ENCODE measurements around the gene RARRES1. TPM values are rescaled to one million over a fixed set of nuclear protein-coding genes. Genes with fewer than 3 reads are reported as not detected.

RARRES1 gene
- total RNA-seq, 1 experiment from 2014 or later: 0.81 TPM

- H3K27ac ChIP-seq (ENCODE audit: insufficient read length, low read depth, low read length): no peak overlapping the region
- no peak overlapping the region for H3K23ac ChIP-seq (ENCODE audit: insufficient read length, low read depth, low read length)
- no peak overlapping the region for H3K56ac ChIP-seq (ENCODE audit: insufficient read length, low read depth, low read length)
- Mint-ChIP-seq H3K4me1 (peaks cover 0 to 15% of the 10 kb centered on the region in 2 experiments; a peak in 3 of 4 replicates), H3K4me3 (no peak overlapping the region), H3K27me3 (ENCODE audit: low read depth) (no peaks in the 10 kb centered on the region; the same call in 1 of the 2 replicates), H3K36me3 (ENCODE audit: insufficient read depth in 1 of 3, low read depth in 3 of 3) (peaks cover 2 to 10% (median 9%) of the 10 kb centered on the region in 3 experiments), H3K9me3 (no peaks in the 10 kb centered on the region), H3K27ac (no peak overlapping the region)
- no peak overlapping the region for H2BK12ac ChIP-seq (ENCODE audit: insufficient read length, low read depth, low read length)
- H3K23me2 ChIP-seq (ENCODE audit: insufficient read length, low read depth, low read length, poor library complexity, severe bottlenecking): no peaks in the 10 kb centered on the region
- H3T11ph ChIP-seq (ENCODE audit: low read length): no peak overlapping the region
- H2AFZ ChIP-seq (ENCODE audit: low read length): no peak overlapping the region
- H3K9me3 ChIP-seq (ENCODE audit: control insufficient read depth, low read depth, low read length): no peaks in the 10 kb centered on the region
- H3K4ac ChIP-seq (ENCODE audit: low read depth, low read length): no peak overlapping the region
- no peak overlapping the region for H3K14ac ChIP-seq (ENCODE audit: insufficient read depth, low read length)
- WGBS (ENCODE audit: extremely low coverage, insufficient read length, low lambda C conversion rate): no CpG with 5 or more reads among the region's 7 CpGs
- no peaks in the 10 kb centered on the region for H3K79me2 ChIP-seq (ENCODE audit: insufficient read depth, low read length)
- no peak overlapping the region for H3K9ac ChIP-seq (ENCODE audit: extremely low read depth, insufficient read length, low read length)
- H3K27me3 ChIP-seq (ENCODE audit: insufficient read depth, low read length): no peaks in the 10 kb centered on the region
- no peak overlapping the region for H2BK5ac ChIP-seq (ENCODE audit: insufficient read length, low read length)
- no peaks in the 10 kb centered on the region for H3K79me1 ChIP-seq (ENCODE audit: insufficient read depth, low read depth, low read length, poor library complexity, severe bottlenecking)
- H2BK120ac ChIP-seq (ENCODE audit: low read depth, low read length, poor library complexity, severe bottlenecking): no peak overlapping the region
- no peak for TF ChIP-seq CTCF (conservative IDR thresholded peaks at IDR 0.05)
- no peak overlapping the region for H2AK5ac ChIP-seq (ENCODE audit: insufficient read length, low read length)
- no peaks in the 10 kb centered on the region; the same call in 1 of the 2 replicates for H3K4me1 ChIP-seq (ENCODE audit: insufficient read depth, low read length)
- no peak overlapping the region for H2BK15ac ChIP-seq (ENCODE audit: low read depth, low read length)
- H4K91ac ChIP-seq (ENCODE audit: insufficient read length, low read depth, low read length): no peak overlapping the region
- no peak overlapping the region for H4K5ac ChIP-seq (ENCODE audit: insufficient read length, low read depth, low read length)
- H4K8ac ChIP-seq (replicated peaks; ENCODE audit: insufficient read length, low read depth, low read length): no peak overlapping the region
- H4K20me1 ChIP-seq (ENCODE audit: control insufficient read depth, insufficient read depth, insufficient read length): no peaks in the 10 kb centered on the region
- no peak overlapping the region for H3K4me2 ChIP-seq (ENCODE audit: insufficient read depth, insufficient read length, low read length)
- no peak overlapping the region for H3K18ac ChIP-seq (ENCODE audit: insufficient read length, low read depth, low read length)
- no peak for DNase-seq
- no peak overlapping the region for H2BK20ac ChIP-seq (ENCODE audit: low read depth, low read length, poor library complexity, severe bottlenecking)
Observed at GRCh38 chr3:158723991-158724390, 8.3 kb downstream of the RARRES1 start.

Data from H9 (cell line).